NT2/D1 (cell line): ENCODE measurements around the gene NIPBL.

Experiments used
- YY1 ChIP-seq: IDR thresholded peaks from 2 replicates; pipeline ENCODE4 v1.6.1; 2011; ENCODE audit not compliant: insufficient read length, insufficient read depth
- ZNF274 ChIP-seq: IDR thresholded peaks from 2 replicates; pipeline ENCODE4 v1.6.1; 2011; ENCODE audit warnings: mild to moderate bottlenecking, low read depth, low read length

- TF ChIP-seq ZNF274: no peak
- no peak for TF ChIP-seq YY1
Observed at GRCh38 chr5:36988396-36988795, 111.8 kb downstream of the NIPBL start.
